ENCODE results near the gene HMGB4. TPM values are rescaled to one million over a fixed set of nuclear protein-coding genes. Genes with fewer than 3 reads are reported as not detected.

HMGB4 gene
- total RNA-seq, 6 donors from 2014 or later, result not detected

DNA sequence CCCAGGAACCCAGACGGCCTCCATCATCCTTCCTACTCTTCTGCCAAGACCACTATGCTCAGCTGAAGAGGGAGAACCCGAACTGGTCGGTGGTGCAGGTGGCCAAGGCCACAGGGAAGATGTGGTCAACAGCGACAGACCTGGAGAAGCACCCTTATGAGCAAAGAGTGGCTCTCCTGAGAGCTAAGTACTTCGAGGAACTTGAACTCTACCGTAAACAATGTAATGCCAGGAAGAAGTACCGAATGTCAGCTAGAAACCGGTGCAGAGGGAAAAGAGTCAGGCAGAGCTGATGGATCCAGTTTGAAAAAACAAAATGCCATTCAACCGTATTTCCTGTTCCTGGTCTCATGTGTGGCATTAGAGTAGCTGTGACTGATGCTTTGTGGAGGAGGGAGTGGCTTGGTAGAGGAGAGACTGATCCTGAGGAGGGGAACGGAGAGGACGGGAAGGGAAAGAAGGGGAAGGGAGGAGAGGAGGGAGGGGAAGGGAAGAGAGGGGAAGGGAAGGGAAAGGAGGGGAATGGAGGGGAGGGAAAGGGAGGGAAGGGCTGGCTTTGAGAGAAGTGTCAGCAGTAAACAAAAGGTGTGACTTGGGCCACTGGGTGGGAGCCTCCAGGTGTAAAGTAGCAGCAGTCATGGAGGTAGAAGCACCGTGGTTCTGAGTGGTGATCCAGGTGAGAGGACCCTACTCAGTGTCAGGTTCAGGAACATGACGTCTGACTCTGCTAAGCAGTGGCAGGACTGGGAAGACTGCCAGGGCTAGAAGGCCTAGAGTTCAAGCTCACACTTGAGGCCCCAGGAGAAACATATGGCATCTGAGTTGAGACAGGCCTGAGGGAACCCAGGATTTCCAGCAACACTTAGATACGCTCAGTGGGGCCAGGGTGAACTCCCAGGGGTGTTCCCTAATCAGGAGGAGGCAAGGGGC is 846 bp downstream of the HMGB4 start:
- Histone ChIP-seq H3K9me3 (peaks cover 0 to 3% (median 0%) of the 10 kb centered on the region in 4 donors), H3K4me3 (no peak overlapping the region), H3K4me1 (peaks cover 0 to 4% (median 0%) of the 10 kb centered on the region in 4 donors), H3K36me3 (no peaks in the 10 kb centered on the region), H3K27me3 (no peaks in the 10 kb centered on the region), H3K27ac (no peak overlapping the region)
- 44 to 49% methylated on average over 13 to 14 of the region's 14 CpGs for WGBS, 2 donors
- ATAC-seq (ENCODE audit: low FRiP score in 2 of 2) (peak in 1 of 2 donors; percentile 57), DNase-seq (peak in 1 of 2 donors; percentile 79)
- TF ChIP-seq EP300 (IDR thresholded peaks at IDR 0.05) (peak in 2 of 4 donors; percentile 16 to 78), POLR2A (IDR thresholded peaks at IDR 0.05) (no peak), POLR2AphosphoS5 (IDR thresholded peaks at IDR 0.05) (peak; percentile 13 to 47), CTCF (IDR thresholded peaks at IDR 0.05) (no peak)

DNA sequence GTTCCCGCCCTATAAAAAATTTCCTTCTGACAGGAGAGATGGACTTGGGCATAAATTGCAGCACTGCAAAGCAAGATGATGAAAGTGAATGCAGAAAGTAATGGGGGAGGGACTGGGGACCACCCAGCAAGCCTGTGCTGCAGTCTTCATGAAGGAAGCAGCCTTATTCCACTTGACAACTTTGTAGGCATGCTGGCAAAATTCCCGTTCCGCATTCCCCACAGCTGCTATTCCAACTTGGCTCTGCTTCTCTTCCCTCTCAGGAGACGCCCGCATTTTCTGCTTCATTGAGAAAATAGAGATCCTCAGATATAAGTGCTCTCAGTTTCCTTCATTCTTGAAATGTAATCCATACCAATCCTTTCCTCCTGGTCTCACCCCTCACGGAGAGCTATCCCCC is 2.4 kb downstream of the HMGB4 start:
- Histone ChIP-seq H3K36me3 (no peaks in the 10 kb centered on the region), H3K4me3 (no peak overlapping the region), H3K27me3 (no peaks in the 10 kb centered on the region), H3K9me3 (peaks cover 0 to 3% (median 0%) of the 10 kb centered on the region in 4 donors), H3K27ac (no peak overlapping the region), H3K4me1 (peaks cover 0 to 4% (median 0%) of the 10 kb centered on the region in 4 donors)
- 57 to 61% methylated on average over 6 of the region's 6 CpGs for WGBS, 2 donors
- DNase-seq (peak in 1 of 2 donors; percentile 39), ATAC-seq (ENCODE audit: low FRiP score in 2 of 2) (no peak)
- no peak for TF ChIP-seq POLR2AphosphoS5 (IDR thresholded peaks at IDR 0.05)
- TF ChIP-seq POLR2A (IDR thresholded peaks at IDR 0.05), result no peak
- no peak for TF ChIP-seq EP300 (IDR thresholded peaks at IDR 0.05)
- TF ChIP-seq CTCF (IDR thresholded peaks at IDR 0.05), result no peak

DNA sequence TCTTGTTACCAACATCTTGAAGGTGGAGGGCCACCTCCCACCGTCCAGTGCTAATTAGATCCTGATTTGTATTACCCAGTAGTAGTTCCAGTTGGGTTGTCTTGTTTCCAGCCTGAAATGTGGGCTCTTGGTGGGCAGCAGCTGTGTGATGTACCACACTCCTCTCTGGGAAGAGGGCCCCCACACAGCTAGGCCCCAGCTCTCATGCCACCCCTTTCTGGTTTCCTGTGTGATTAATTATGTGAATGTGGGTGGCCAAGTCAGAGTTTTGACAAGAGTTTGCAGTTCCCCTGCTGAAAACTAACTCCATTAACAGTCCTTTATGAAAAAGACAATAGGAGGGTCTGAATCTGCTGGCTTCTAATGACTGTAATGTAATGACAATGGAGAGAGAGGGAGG is 3.8 kb downstream of the HMGB4 start:
- Histone ChIP-seq H3K27ac (no peak overlapping the region), H3K4me3 (no peak overlapping the region), H3K4me1 (peaks cover 0 to 4% (median 0%) of the 10 kb centered on the region in 4 donors), H3K9me3 (peaks cover 0 to 3% (median 0%) of the 10 kb centered on the region in 4 donors), H3K36me3 (no peaks in the 10 kb centered on the region), H3K27me3 (no peaks in the 10 kb centered on the region)
- no peak for TF ChIP-seq CTCF (IDR thresholded peaks at IDR 0.05)
- no peak for TF ChIP-seq EP300 (IDR thresholded peaks at IDR 0.05)
- TF ChIP-seq POLR2AphosphoS5 (IDR thresholded peaks at IDR 0.05), result no peak
- TF ChIP-seq POLR2A (IDR thresholded peaks at IDR 0.05), result no peak
- DNase-seq, result no peak
- ATAC-seq (ENCODE audit: low FRiP score in 2 of 2), result no peak
- 79 to 93% methylated on average over 1 of the region's 1 CpG for WGBS, 2 donors

DNA sequence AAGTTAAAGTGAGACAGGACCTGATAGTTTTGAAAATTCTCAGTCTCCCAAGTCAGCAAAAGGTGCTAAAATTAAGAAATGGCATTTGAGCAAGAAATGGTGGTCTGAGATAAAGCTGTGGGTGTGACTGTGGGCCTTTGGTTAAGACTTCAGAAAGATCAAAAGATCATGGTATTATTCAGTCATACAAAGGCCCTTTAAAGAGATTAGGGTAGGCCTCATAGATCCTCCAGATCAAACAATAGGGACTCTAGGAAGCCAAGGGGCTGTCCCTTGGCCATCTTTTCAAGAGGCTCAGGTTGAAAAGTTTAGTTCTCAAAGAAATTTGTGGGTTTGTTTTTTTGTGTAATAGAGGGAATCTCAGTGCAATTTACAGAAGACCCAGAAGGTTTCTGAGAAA is 8.4 kb downstream of the HMGB4 start:
- no peak overlapping the region for H3K4me3 ChIP-seq
- no peaks in the 10 kb centered on the region for H3K27me3 ChIP-seq
- DNase-seq (no peak), ATAC-seq (ENCODE audit: low FRiP score in 2 of 2) (no peak)
- H3K9me3 ChIP-seq, result peaks cover 0 to 1% (median 0%) of the 10 kb centered on the region in 4 donors
- no peaks in the 10 kb centered on the region for H3K4me1 ChIP-seq
- no peaks in the 10 kb centered on the region for H3K36me3 ChIP-seq
- H3K27ac ChIP-seq, result no peak overlapping the region
- TF ChIP-seq EP300 (IDR thresholded peaks at IDR 0.05), result no peak
- TF ChIP-seq POLR2AphosphoS5 (IDR thresholded peaks at IDR 0.05), result no peak
- no peak for TF ChIP-seq POLR2A (IDR thresholded peaks at IDR 0.05)
- no peak for TF ChIP-seq CTCF (IDR thresholded peaks at IDR 0.05)

Measured in upper lobe of left lung (tissue), 6 donors.